T-helper 2 cell treated with Interferon-gamma antibody and Interleukin-4, amounts not matched to agents 5 μg/mL and 100 μg/mL, for 36 hours (primary cell): Measurements from ENCODE around the gene ACSL1.
A peak's percentile ranks its signal among the peaks of the same experiment; 100 is the strongest.
"Not testable (repeated sequence)": the region's sequence is repeated elsewhere in the genome, so short reads cannot be mapped to it uniquely, and the experiment has no call there.

Experiments used
- DNase-seq: peaks from one replicate; pipeline ENCODE4 v3.0.0; 2021; ENCODE audit warnings: low spot score
- H3K27ac Mint-ChIP-seq: one replicate; pipeline ENCODE4 v1.8.0; 2021; ENCODE audit warnings: mild to moderate bottlenecking, mixed read lengths
- H3K27me3 Mint-ChIP-seq: one replicate; pipeline ENCODE4 v1.8.0; 2021; ENCODE audit warnings: low read depth, mixed read lengths
- H3K36me3 Mint-ChIP-seq: one replicate; pipeline ENCODE4 v1.8.0; 2021; ENCODE audit warnings: low read depth, mixed read lengths
- H3K4me1 Mint-ChIP-seq: one replicate; pipeline ENCODE4 v1.8.0; 2021; ENCODE audit warnings: low read depth, mixed read lengths
- H3K4me3 Mint-ChIP-seq: one replicate; pipeline ENCODE4 v1.8.0; 2022; ENCODE audit warnings: mild to moderate bottlenecking, moderate library complexity, mixed read lengths
- H3K9me3 Mint-ChIP-seq: one replicate; pipeline ENCODE4 v1.8.0; 2021; ENCODE audit warnings: mixed read lengths

The ACSL1 gene

GRCh38 chr4:184779160-184779559 lies 46.6 kb downstream of the ACSL1 start:
- H3K9me3 Mint-ChIP-seq, H3K27ac Mint-ChIP-seq, DNase-seq, H3K4me3 Mint-ChIP-seq, H3K4me1 Mint-ChIP-seq, H3K27me3 Mint-ChIP-seq: not testable (repeated sequence)
- peaks cover 11% of the 10 kb centered on the region for H3K36me3 Mint-ChIP-seq

- peaks cover 8% of the 10 kb centered on the region for H3K4me1 Mint-ChIP-seq
- H3K9me3 Mint-ChIP-seq: no peaks in the 10 kb centered on the region
- H3K27ac Mint-ChIP-seq: no peak overlapping the region
- no peak overlapping the region for H3K4me3 Mint-ChIP-seq
- no peak for DNase-seq
- H3K27me3 Mint-ChIP-seq: no peaks in the 10 kb centered on the region
- H3K36me3 Mint-ChIP-seq: peaks cover 9% of the 10 kb centered on the region
Measured at GRCh38 chr4:184778325-184778724, 47.4 kb downstream of the ACSL1 start.

DNA sequence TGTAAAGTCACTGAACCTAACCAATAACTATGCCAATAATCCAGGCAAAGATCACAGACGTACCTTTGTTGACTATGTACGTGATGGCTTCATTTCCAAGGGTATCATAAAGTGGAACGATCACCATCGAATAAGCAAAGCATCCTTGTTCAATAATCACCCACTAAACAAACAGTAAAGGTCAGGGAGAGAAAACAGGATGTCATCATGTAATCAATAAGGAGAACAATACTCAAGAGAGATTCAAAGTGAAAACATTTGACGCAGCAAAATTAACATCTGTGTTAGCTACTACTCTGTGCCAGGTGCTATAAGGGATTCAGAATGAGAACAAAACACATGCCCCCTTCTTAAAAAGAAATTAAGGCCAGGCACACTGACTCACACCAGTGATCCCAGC lies 48.9 kb downstream of the ACSL1 start:
- H3K27me3 Mint-ChIP-seq: no peaks in the 10 kb centered on the region
- H3K27ac Mint-ChIP-seq: no peak overlapping the region
- peaks cover 7% of the 10 kb centered on the region for H3K36me3 Mint-ChIP-seq
- no peak overlapping the region for H3K4me3 Mint-ChIP-seq
- no peaks in the 10 kb centered on the region for H3K9me3 Mint-ChIP-seq
- H3K4me1 Mint-ChIP-seq: no peaks in the 10 kb centered on the region
- no peak for DNase-seq

DNA sequence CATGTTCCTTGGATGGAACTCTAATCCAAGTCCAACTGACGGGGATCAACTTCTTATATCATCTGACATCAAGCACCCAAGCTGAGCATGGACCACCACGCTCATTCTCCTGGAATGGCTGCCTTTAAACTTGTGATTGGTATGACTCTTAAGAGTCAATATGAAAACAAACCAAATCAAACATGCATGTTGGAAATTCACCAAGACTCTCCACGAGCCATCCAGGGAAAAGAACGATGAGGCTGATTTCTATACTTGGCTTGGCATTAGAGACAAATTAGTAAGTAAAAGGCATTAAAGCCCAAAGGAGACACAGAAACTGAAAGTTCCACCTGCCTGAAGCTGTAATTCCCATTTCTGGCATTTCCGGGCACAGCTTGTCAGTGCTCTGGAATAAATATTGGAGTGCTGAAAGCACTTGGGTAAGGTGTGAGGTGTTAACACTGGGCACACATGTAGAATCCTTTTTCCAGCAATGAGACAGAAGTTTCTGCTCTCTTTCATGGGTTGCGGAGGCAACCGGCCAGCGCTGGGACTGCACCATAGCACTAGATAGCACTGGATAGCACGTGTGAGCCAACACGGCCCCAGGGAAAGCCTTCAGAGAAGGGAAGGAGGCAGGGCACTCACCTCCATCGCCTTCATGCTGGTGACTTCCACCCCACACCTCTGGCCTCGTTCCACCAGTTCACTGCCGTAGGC lies 49.8 kb downstream of the ACSL1 start:
- H3K27ac Mint-ChIP-seq: no peak overlapping the region

GRCh38 chr4:184774152-184774551 lies 51.6 kb downstream of the ACSL1 start:
- DNase-seq: no peak
- Mint-ChIP-seq H3K9me3 (no peaks in the 10 kb centered on the region), H3K4me1 (no peaks in the 10 kb centered on the region), H3K4me3 (no peak overlapping the region), H3K27ac (no peak overlapping the region), H3K36me3 (peaks cover 3% of the 10 kb centered on the region), H3K27me3 (no peaks in the 10 kb centered on the region)

More for the DNA sequence above, 49.8 kb downstream of the ACSL1 start:
- Mint-ChIP-seq H3K36me3 (peaks cover 7% of the 10 kb centered on the region), H3K4me1 (no peaks in the 10 kb centered on the region), H3K9me3 (no peaks in the 10 kb centered on the region), H3K4me3 (no peak overlapping the region), H3K27me3 (no peaks in the 10 kb centered on the region)
- no peak for DNase-seq

DNA sequence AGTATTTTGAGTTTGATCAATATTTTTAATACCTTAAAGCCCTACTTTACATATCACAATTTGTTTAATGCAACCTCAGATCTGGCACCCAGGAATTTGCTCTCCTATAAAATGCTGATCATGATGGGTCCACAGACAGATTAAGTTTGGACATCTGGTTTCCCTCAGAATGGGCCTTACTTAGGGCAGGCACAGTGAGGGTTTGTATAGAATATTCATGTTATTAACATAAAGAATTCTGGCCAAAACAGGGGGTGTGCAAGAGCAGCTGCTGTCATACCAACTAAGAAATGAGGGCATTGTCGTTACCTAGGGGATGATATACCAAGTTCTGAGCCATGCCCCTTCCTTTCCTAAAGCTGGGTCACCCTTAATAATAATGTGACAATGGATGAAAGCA lies 54.4 kb downstream of the ACSL1 start:
- H3K27ac Mint-ChIP-seq: no peak overlapping the region
- H3K4me1 Mint-ChIP-seq: no peaks in the 10 kb centered on the region
- no peaks in the 10 kb centered on the region for H3K9me3 Mint-ChIP-seq
- no peak overlapping the region for H3K4me3 Mint-ChIP-seq
- DNase-seq: no peak
- H3K27me3 Mint-ChIP-seq: no peaks in the 10 kb centered on the region
- peaks cover 5% of the 10 kb centered on the region for H3K36me3 Mint-ChIP-seq

DNA sequence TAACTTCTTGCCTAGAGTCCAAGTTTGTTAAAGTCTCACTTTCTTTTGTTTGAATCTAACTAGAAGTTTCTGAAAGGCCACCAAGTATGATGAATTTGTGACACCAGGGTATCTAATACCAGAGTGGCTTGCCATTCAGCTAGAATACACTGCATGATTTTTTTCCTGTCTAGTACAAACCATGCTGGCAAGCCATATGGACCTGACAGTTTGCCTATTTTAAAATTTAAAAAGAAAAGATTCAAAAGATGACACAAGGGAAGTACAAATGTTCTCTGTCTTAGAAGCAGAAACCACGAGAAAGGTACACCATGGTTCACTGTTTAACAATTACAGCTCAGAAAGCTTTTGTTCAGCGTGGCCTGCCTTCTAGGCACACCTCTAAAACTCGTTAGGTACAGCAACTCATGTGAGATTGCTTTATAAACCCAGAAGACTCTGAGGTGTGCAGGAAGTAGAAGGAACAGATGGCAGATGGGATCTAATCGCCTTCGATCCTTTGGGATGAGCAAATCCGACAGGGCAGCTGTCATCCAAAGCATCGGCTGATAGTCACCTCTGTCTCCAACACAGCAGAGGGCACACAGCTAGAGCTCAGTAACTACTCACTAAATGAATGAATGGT lies 56.5 kb downstream of the ACSL1 start:
- H3K36me3 Mint-ChIP-seq: peaks cover 13% of the 10 kb centered on the region

DNA sequence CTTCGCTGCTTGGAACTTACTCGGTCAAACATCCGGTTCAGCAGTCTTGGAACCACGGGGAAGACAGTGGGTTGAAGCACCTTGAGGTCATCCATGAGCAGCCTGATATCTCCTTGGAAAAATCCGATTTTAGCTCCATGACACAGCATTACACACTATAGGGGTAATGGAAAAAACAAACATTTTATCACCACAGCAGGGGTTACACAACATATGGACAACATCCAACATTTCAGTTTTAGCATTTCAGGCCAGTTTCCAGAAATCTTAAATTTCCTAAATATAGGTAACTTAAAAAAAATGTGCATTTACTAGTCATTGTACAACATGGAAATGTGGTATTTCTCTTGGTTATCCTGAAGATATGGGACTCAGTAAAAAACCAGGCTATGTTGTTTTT lies 57.5 kb downstream of the ACSL1 start:
- no peaks in the 10 kb centered on the region for H3K27me3 Mint-ChIP-seq
- H3K4me3 Mint-ChIP-seq: no peak overlapping the region
- H3K36me3 Mint-ChIP-seq: peaks cover 13% of the 10 kb centered on the region
- peaks cover 2% of the 10 kb centered on the region for H3K4me1 Mint-ChIP-seq
- H3K9me3 Mint-ChIP-seq: no peaks in the 10 kb centered on the region
- no peak overlapping the region for H3K27ac Mint-ChIP-seq
- DNase-seq: no peak

More for the DNA sequence above, 56.5 kb downstream of the ACSL1 start:
- Mint-ChIP-seq H3K27ac (no peak overlapping the region), H3K27me3 (no peaks in the 10 kb centered on the region), H3K4me3 (no peak overlapping the region), H3K9me3 (no peaks in the 10 kb centered on the region), H3K4me1 (no peaks in the 10 kb centered on the region)
- DNase-seq: no peak

GRCh38 chr4:184766446-184766845 lies 59.3 kb downstream of the ACSL1 start:
- H3K4me3 Mint-ChIP-seq: no peak overlapping the region
- H3K4me1 Mint-ChIP-seq: peaks cover 13% of the 10 kb centered on the region
- H3K27me3 Mint-ChIP-seq: no peaks in the 10 kb centered on the region
- DNase-seq: no peak
- H3K9me3 Mint-ChIP-seq: no peaks in the 10 kb centered on the region
- H3K27ac Mint-ChIP-seq: no peak overlapping the region
- H3K36me3 Mint-ChIP-seq: peaks cover 22% of the 10 kb centered on the region

GRCh38 chr4:184765473-184766340 lies 60.1 kb downstream of the ACSL1 start:
- no peak for DNase-seq
- Mint-ChIP-seq H3K4me3 (no peak overlapping the region), H3K4me1 (peaks cover 14% of the 10 kb centered on the region), H3K9me3 (no peaks in the 10 kb centered on the region), H3K36me3 (peaks cover 24% of the 10 kb centered on the region), H3K27me3 (no peaks in the 10 kb centered on the region), H3K27ac (no peak overlapping the region)

- DNase-seq: no peak
- Mint-ChIP-seq H3K4me3 (no peak overlapping the region), H3K9me3 (no peaks in the 10 kb centered on the region), H3K36me3 (peaks cover 33% of the 10 kb centered on the region), H3K27me3 (no peaks in the 10 kb centered on the region), H3K4me1 (peaks cover 14% of the 10 kb centered on the region), H3K27ac (no peak overlapping the region)
Measured at GRCh38 chr4:184764601-184765000, 61.2 kb downstream of the ACSL1 start.

DNA sequence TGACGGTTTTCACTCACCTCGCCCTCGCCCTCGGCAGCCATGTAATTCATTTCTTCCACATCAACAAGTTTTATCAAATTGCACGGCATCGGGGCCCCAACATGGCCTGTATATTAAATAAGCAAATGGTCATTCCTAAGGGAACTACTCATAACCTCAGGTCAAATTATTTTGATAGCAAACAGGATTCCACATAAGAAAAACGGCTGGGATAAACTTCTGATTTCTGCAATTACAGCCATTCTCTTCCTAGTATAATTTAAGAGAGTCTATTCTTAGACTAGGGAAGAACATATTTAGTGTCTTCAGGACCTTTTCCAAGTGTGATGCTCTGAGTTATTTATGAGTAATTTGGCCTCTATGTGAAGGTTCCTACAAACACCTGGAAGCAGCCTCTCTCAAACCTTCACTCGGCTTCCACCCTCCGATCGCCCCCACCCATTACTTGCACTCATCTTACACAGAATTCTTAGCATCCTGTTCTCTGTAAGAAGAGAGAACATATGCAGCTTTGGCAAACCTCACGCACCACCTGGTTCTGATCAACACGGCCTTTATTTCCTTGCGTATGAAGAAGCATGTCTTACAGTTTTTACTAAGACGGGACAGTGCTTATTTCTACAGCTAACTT lies 62.5 kb downstream of the ACSL1 start:
- Mint-ChIP-seq H3K36me3 (peaks cover 40% of the 10 kb centered on the region), H3K9me3 (no peaks in the 10 kb centered on the region), H3K4me1 (peaks cover 14% of the 10 kb centered on the region), H3K4me3 (no peak overlapping the region), H3K27ac (peak overlapping the region; percentile 5), H3K27me3 (no peaks in the 10 kb centered on the region)
- no peak for DNase-seq

DNA sequence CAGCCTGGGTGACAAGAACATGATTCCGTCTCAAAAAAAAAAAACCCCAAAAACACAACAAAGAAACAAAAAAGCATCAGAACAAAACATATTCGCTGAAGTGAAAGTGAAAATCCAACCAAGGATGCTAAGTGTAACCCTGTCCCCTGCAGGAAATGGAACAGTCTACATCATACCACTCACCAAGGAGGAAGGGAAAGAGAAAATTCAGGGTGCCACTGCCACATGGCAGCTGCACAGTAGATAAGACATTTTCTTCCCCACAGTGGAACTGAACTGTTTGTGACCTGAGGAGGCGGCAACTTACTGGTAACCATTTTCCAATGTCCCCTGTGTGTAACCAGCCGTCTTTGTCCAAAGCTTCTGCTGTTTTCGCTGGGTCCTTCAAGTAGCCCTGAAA lies 63.7 kb downstream of the ACSL1 start:
- Mint-ChIP-seq H3K27ac (peak overlapping the region; percentile 93), H3K9me3 (no peaks in the 10 kb centered on the region), H3K36me3 (peaks cover 39% of the 10 kb centered on the region), H3K4me3 (peak overlapping the region; percentile 70), H3K4me1 (peaks cover 14% of the 10 kb centered on the region), H3K27me3 (no peaks in the 10 kb centered on the region)
- peak; percentile 58 for DNase-seq

DNA sequence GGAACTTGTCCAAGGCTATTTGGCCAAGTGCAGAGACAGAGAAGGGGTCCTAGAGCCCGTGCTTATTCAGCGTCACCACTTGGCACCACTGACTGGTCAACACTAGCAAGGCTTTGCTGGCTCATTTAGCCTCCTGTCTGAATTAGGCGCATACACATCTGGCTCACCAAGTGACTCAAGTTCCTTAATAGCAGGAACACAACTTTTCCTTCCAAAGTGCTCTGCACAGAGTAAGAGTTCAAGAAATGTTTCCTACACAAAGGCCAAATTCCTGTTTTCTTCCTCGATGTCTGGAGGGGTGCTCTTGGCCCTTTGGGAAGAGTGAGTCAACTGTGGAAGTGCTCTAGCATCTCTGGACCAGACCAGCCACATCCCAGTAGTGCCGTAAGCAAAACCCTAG lies 65.1 kb downstream of the ACSL1 start:
- Mint-ChIP-seq H3K27me3 (no peaks in the 10 kb centered on the region), H3K36me3 (peaks cover 33% of the 10 kb centered on the region), H3K27ac (no peak overlapping the region), H3K4me3 (no peak overlapping the region), H3K9me3 (no peaks in the 10 kb centered on the region), H3K4me1 (peaks cover 14% of the 10 kb centered on the region)
- DNase-seq: no peak
